A549 (cell line): ENCODE measurements around the gene TMCC2.

ENCODE experiments used
- CEBPB ChIP-seq, 2 experiments: fragments of >200 bp in 1 of 2; sonication (Bioruptor Twin) in 1 of 2; formaldehyde crosslinking in 1 of 2; IDR thresholded peaks; 2 replicates each; pipeline ENCODE4 v1.6.1; 2012 to 2016
- CHD2 ChIP-seq: fragments of 150-350 bp; IDR thresholded peaks from 2 replicates; pipeline ENCODE4 v1.6.1; 2014; ENCODE audit warnings: low read length; ENCODE audit not compliant: partially characterized antibody
- ELK1 ChIP-seq: fragments of 150-350 bp; IDR thresholded peaks from 2 replicates; pipeline ENCODE4 v1.6.1; 2014; ENCODE audit warnings: low read depth, mild to moderate bottlenecking, low read length
- EP300 ChIP-seq, 2 experiments: fragments of >200 bp; sonication (Bioruptor Twin); formaldehyde crosslinking; IDR thresholded peaks; 2 replicates in 1 of 2; 3 replicates in 1 of 2; pipeline ENCODE4 v1.6.1; 2016 to 2017
- POLR2A ChIP-seq: IDR thresholded peaks from 2 replicates; pipeline ENCODE4 v1.6.1; 2012; ENCODE audit warnings: mild to moderate bottlenecking, low read length
- RAD21 ChIP-seq, 2 experiments: fragments of >200 bp in 1 of 2; sonication (Bioruptor Twin) in 1 of 2; formaldehyde crosslinking in 1 of 2; IDR thresholded peaks in 1 of 2; conservative IDR thresholded peaks in 1 of 2; 2 replicates in 1 of 2; 3 replicates in 1 of 2; pipeline ENCODE4 v1.6.1; 2012 to 2018; ENCODE audit warnings: inconsistent platforms in 1 of 2
- TF ChIP-seq, protein P1 (sequence below): fragments of >200 bp; sonication (Bioruptor Twin); formaldehyde crosslinking; IDR thresholded peaks from 3 replicates; pipeline ENCODE4 v1.5.1; 2016

GRCh38 chr1:205263580-205264190 lies 35.9 kb downstream of the TMCC2 start:
- TF ChIP-seq CHD2 (no peak), RAD21 (conservative IDR thresholded peaks at IDR 0.05 in 1 of 2, IDR thresholded peaks at IDR 0.05 in 1 of 2) (no peak), POLR2A (no peak), CEBPB (IDR thresholded peaks at IDR 0.05) (no peak), ELK1 (no peak), EP300 (IDR thresholded peaks at IDR 0.05) (no peak)
- TF ChIP-seq, protein P1, sequence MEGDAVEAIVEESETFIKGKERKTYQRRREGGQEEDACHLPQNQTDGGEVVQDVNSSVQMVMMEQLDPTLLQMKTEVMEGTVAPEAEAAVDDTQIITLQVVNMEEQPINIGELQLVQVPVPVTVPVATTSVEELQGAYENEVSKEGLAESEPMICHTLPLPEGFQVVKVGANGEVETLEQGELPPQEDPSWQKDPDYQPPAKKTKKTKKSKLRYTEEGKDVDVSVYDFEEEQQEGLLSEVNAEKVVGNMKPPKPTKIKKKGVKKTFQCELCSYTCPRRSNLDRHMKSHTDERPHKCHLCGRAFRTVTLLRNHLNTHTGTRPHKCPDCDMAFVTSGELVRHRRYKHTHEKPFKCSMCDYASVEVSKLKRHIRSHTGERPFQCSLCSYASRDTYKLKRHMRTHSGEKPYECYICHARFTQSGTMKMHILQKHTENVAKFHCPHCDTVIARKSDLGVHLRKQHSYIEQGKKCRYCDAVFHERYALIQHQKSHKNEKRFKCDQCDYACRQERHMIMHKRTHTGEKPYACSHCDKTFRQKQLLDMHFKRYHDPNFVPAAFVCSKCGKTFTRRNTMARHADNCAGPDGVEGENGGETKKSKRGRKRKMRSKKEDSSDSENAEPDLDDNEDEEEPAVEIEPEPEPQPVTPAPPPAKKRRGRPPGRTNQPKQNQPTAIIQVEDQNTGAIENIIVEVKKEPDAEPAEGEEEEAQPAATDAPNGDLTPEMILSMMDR = no peak
